HEK293 (cell line): Measurements from ENCODE around the gene DNAH3.
"Not testable (repeated sequence)": the region's sequence is repeated elsewhere in the genome, so short reads cannot be mapped to it uniquely, and the experiment has no call there.

Experiments
- CTCF ChIA-PET: fragments of 350-600 bp; formaldehyde crosslinking; extraction: SDS; loops from one replicate; lab custom pipeline; 2021; ENCODE audit warnings: antibody characterized with exemption; lab: Yijun Ruan, JAX
- POLR2A ChIA-PET: fragments of 300-600 bp; formaldehyde crosslinking; extraction: SDS; loops from one replicate; lab custom pipeline; 2020; ENCODE audit warnings: antibody characterized with exemption, inconsistent platforms; lab: Yijun Ruan, JAX
- H3K27ac ChIP-seq: fragments of 200-500 bp; sonication (Bioruptor generic); 2 replicates; pipeline ENCODE4 v1.5.1; 2014; ENCODE audit warnings: low read depth, low read length, control low read depth, inconsistent platforms; ENCODE audit errors: extremely low read depth
- H3K36me3 ChIP-seq, 2 experiments: fragments of 200-500 bp in 1 of 2; sonication (Bioruptor generic) in 1 of 2; 1 replicate in 1 of 2; 2 replicates in 1 of 2; pipeline ENCODE4 v1.5.1; 2014 to 2017; ENCODE audit warnings: inconsistent platforms in 2 of 2, low read length in 2 of 2; ENCODE audit not compliant: control insufficient read depth in 2 of 2, insufficient read depth in 1 of 2
- H3K4me1 ChIP-seq: fragments of 200-500 bp; sonication (Bioruptor generic); 2 replicates; pipeline ENCODE4 v1.5.1; 2014; ENCODE audit warnings: mild to moderate bottlenecking, low read length, inconsistent platforms; ENCODE audit not compliant: control insufficient read depth, insufficient read depth
- H3K4me3 ChIP-seq: 2 replicates; pipeline ENCODE4 v1.5.1; 2011; ENCODE audit warnings: low read depth, mild to moderate bottlenecking, control low read depth, low read length, moderate library complexity
- H3K9me3 ChIP-seq: fragments of 200-500 bp; sonication (Bioruptor generic); 2 replicates; pipeline ENCODE4 v1.5.1; 2014; ENCODE audit warnings: low read depth, low read length, inconsistent platforms; ENCODE audit not compliant: control insufficient read depth, insufficient read depth
- AEBP2 ChIP-seq: fragments of 450-650 bp; formaldehyde crosslinking; IDR thresholded peaks from 2 replicates; pipeline ENCODE4 v1.5.1; 2016; ENCODE audit warnings: missing biosample characterization, missing genetic modification characterization, borderline replicate concordance
- BCL6B ChIP-seq: fragments of 450-650 bp; formaldehyde crosslinking; IDR thresholded peaks from 2 replicates; pipeline ENCODE4 v1.5.1; 2017; ENCODE audit warnings: missing biosample characterization, missing genetic modification characterization
- EGR2 ChIP-seq: fragments of 450-650 bp; formaldehyde crosslinking; IDR thresholded peaks from 2 replicates; pipeline ENCODE4 v1.5.1; 2016; ENCODE audit warnings: low read depth, missing biosample characterization, missing genetic modification characterization
- GLI4 ChIP-seq: fragments of 450-650 bp; formaldehyde crosslinking; IDR thresholded peaks from 2 replicates; pipeline ENCODE4 v1.5.1; 2016; ENCODE audit warnings: missing biosample characterization, missing genetic modification characterization
- HOXD13 ChIP-seq: sonication (generic); formaldehyde crosslinking; IDR thresholded peaks from 2 replicates; pipeline ENCODE4 v1.8.0; 2022; ENCODE audit warnings: missing genetic modification reagents, borderline replicate concordance
- ZBTB11 ChIP-seq: fragments of 450-650 bp; formaldehyde crosslinking; conservative IDR thresholded peaks from 2 replicates; pipeline ENCODE4 v1.5.1; 2016; ENCODE audit warnings: low read depth, missing biosample characterization, missing genetic modification characterization
- ZBTB6 ChIP-seq: fragments of 450-650 bp; formaldehyde crosslinking; IDR thresholded peaks from 2 replicates; pipeline ENCODE4 v1.5.1; 2017; ENCODE audit warnings: missing biosample characterization, missing genetic modification characterization
- ZBTB7A ChIP-seq: fragments of 450-650 bp; formaldehyde crosslinking; IDR thresholded peaks from 2 replicates; pipeline ENCODE4 v1.5.1; 2016; ENCODE audit warnings: low read depth, missing biosample characterization, missing genetic modification characterization
- ZNF10 ChIP-seq: fragments of 450-650 bp; formaldehyde crosslinking; IDR thresholded peaks from 2 replicates; pipeline ENCODE4 v1.5.1; 2017; ENCODE audit warnings: missing biosample characterization, missing genetic modification characterization
- ZNF133 ChIP-seq: fragments of 450-650 bp; formaldehyde crosslinking; IDR thresholded peaks from 2 replicates; pipeline ENCODE4 v1.5.1; 2016; ENCODE audit warnings: missing biosample characterization, missing genetic modification characterization
- ZNF274 ChIP-seq, 2 experiments: fragments of 200-500 bp in 1 of 2; fragments of 450-650 bp in 1 of 2; sonication (Bioruptor generic) in 1 of 2; formaldehyde crosslinking in 1 of 2; IDR thresholded peaks; 2 replicates each; pipeline versions ENCODE4 v1.5.1 to v1.6.1; 2014 to 2016; ENCODE audit warnings: borderline replicate concordance in 1 of 2, inconsistent platforms in 1 of 2, low read length in 1 of 2, missing biosample characterization in 1 of 2, missing genetic modification characterization in 1 of 2
- ZNF350 ChIP-seq: fragments of 450-650 bp; formaldehyde crosslinking; IDR thresholded peaks from 2 replicates; pipeline ENCODE4 v1.5.0; 2017; ENCODE audit warnings: missing biosample characterization, mild to moderate bottlenecking, missing genetic modification characterization
- ZNF596 ChIP-seq: fragments of 450-650 bp; IDR thresholded peaks from 2 replicates; pipeline ENCODE4 v1.5.0; 2018; ENCODE audit warnings: missing biosample characterization, mild to moderate bottlenecking, missing genetic modification characterization, moderate library complexity
- ZNF626 ChIP-seq: fragments of 450-650 bp; sonication (Bioruptor Pico); formaldehyde crosslinking; IDR thresholded peaks from 2 replicates; pipeline ENCODE4 v1.5.1; 2018; ENCODE audit warnings: missing biosample characterization, missing genetic modification characterization, inconsistent platforms
- ZNF792 ChIP-seq: fragments of 450-650 bp; formaldehyde crosslinking; IDR thresholded peaks from 2 replicates; pipeline ENCODE4 v1.5.1; 2016; ENCODE audit warnings: missing biosample characterization, missing genetic modification characterization
- ZNF837 ChIP-seq: fragments of 450-650 bp; formaldehyde crosslinking; IDR thresholded peaks from 2 replicates; pipeline ENCODE4 v1.5.1; 2016; ENCODE audit warnings: missing biosample characterization, missing genetic modification characterization
- ZSCAN18 ChIP-seq: fragments of 450-650 bp; formaldehyde crosslinking; IDR thresholded peaks from 2 replicates; pipeline ENCODE4 v1.5.1; 2016; ENCODE audit warnings: missing biosample characterization, missing genetic modification characterization

Gene DNAH3

GRCh38 chr16:21069986-21070385, 80.7 kb downstream of the DNAH3 start:
- TF ChIP-seq ZSCAN18 (tag by site-specific recombination) (no peak), ZNF596 (tag by site-specific recombination) (no peak), ZBTB6 (no peak), HOXD13 (CRISPR knock-in tag) (no peak), ZNF350 (tag by site-specific recombination) (no peak), ZNF792 (tag by site-specific recombination) (no peak), ZNF133 (tag by site-specific recombination) (no peak), ZNF274 (IDR thresholded peaks at IDR 0.05; ENCODE audit: low read length) (no peak), ZNF274 (tag by site-specific recombination; IDR thresholded peaks at IDR 0.05; ENCODE audit: borderline replicate concordance) (no peak), ZNF837 (tag by site-specific recombination) (no peak), ZNF10 (tag by site-specific recombination) (no peak), ZNF626 (no peak), EGR2 (tag by site-specific recombination) (no peak), BCL6B (tag by site-specific recombination) (no peak), AEBP2 (tag by site-specific recombination) (no peak), ZBTB11 (tag by site-specific recombination) (no peak)
- TF ChIP-seq, all 188 proteins: peak for 0
- Histone ChIP-seq H3K4me3 (no peak overlapping the region), H3K27ac (no peak overlapping the region), H3K9me3 (no peaks in the 10 kb centered on the region), H3K36me3 (no peaks in the 10 kb centered on the region), H3K4me1 (no peaks in the 10 kb centered on the region)
- CTCF ChIA-PET: interaction anchor here (0.7 kb wide), 1 partner anchor 316 kb away, joined by 3 read pairs; no protein-coding TSS in a partner anchor
- POLR2A ChIA-PET: no interaction called here

- H3K4me1 ChIP-seq: no peaks in the 10 kb centered on the region
- POLR2A ChIA-PET: no interaction called here
- no peak overlapping the region for H3K27ac ChIP-seq
- TF ChIP-seq ZBTB7A (tag by site-specific recombination) (no peak), GLI4 (no peak)
- no peaks in the 10 kb centered on the region for H3K36me3 ChIP-seq
- H3K4me3 ChIP-seq: no peak overlapping the region
- H3K9me3 ChIP-seq: no peaks in the 10 kb centered on the region
- CTCF ChIA-PET: no interaction called here
Measured at GRCh38 chr16:21064203-21064602, 86.4 kb downstream of the DNAH3 start.

- H3K36me3 ChIP-seq, H3K27ac ChIP-seq, CTCF ChIA-PET, H3K4me1 ChIP-seq, H3K4me3 ChIP-seq, H3K9me3 ChIP-seq, POLR2A ChIA-PET: not testable (repeated sequence)
Measured at GRCh38 chr16:21063314-21063713, 87.3 kb downstream of the DNAH3 start.
